HG03575 (cell line): ENCODE measurements around the gene KRTAP1-4.
"Not testable (repeated sequence)": the region's sequence is repeated elsewhere in the genome, so short reads cannot be mapped to it uniquely, and the experiment has no call there.

Experiments
- ATAC-seq: cut with Tn5 transposase; IDR thresholded peaks from one replicate; pipeline ENCODE4 v1.9.1; 2021; ENCODE audit not compliant: unreplicated experiment, insufficient number of reproducible peaks, low FRiP score; ENCODE audit errors: extremely low read depth

Gene KRTAP1-4

DNA sequence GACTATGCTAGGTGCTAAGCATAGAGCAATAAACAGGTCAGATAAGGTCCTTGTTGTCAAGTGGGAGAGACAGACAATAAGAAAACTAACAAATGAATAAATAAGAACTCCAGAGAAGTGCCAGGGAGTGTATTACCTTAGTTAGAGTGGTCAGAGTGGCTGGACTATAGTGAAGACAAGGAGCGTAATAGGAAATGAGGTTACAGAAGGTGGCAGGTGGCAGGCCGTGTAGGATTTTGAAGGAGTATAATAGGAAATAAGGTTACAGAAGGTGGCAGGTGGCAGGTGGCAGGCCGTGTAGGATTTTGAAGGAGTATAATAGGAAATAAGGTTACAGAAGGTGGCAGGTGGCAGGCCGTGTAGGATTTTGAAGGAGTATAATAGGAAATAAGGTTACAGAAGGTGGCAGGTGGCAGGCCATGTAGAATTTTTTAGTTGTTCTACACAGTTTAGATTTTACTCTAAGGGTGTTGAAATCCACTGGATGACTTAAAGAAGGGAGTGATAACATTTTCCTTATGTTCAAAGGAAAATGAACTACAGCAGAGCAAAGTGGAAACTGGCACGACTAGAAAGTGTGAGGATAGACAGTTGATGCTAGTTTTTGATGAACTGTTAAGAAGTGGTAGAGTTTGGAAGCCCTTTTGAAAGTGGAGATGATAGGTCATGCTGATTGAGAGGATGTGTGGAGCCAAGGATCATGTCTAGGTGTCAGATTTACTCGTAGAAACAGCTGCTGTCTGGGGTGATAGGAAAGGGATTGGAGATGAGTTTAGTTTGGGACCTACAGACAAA is 17.5 kb downstream of the KRTAP1-4 start:
- ATAC-seq, result no peak

DNA sequence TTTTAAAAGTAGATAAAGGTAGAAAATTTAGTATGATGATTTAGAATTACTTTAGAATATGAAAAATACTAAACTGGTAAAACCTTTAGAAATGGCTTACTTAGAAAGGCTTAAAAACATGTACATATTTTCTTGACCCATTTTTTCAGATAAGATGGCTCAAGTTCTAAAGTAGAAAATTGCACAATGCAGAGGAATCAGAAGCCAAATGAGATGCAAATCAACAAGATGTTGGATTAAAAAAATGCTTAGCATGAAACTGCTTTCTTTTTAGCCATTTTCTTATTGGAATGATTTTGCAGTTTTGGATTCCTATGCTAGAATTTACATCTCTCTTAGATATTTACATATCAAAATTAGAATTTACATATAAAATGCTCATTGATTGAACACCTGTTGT is 19.6 kb downstream of the KRTAP1-4 start:
- no peak for ATAC-seq

DNA sequence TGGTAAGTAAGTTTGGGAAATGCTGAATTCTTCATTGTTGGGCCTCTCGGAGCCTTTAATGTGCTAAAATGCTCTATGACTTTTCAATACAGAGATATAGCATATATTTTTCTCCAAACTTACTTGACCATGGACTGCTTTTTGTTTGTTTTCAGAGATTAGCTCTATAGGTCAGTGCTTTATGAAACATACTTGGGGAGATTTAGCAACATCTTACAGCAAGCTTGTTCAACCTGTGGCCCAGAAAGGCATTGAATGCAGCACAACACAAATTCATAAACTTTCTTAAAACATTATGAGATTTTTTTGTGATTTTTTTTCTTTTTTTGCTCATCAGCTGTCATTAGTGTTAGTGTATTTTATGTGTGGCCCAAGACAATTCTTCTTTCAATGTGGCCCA is 20.1 kb downstream of the KRTAP1-4 start:
- no peak for ATAC-seq

DNA sequence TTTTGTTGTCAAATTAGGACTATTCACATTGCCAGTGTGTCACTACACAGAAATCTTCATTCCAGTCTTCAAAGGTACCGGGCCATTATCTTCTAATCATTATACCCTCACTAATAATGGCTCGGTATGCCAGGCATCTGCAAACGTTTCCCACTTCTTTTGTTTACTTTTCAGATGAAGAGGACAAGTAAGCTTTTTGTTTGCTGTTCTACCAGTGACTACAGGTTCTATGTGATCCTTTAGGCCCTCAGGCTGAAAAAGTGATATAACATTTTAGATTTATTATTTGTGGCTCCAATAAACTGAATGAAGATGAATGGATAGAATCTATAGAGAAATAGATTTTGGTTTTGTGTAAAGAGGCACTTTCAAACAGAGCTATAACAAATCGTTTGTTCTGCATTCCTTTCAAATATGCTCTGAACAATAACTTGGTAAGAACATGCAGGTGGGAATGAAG is 20.7 kb downstream of the KRTAP1-4 start:
- ATAC-seq, result no peak

DNA sequence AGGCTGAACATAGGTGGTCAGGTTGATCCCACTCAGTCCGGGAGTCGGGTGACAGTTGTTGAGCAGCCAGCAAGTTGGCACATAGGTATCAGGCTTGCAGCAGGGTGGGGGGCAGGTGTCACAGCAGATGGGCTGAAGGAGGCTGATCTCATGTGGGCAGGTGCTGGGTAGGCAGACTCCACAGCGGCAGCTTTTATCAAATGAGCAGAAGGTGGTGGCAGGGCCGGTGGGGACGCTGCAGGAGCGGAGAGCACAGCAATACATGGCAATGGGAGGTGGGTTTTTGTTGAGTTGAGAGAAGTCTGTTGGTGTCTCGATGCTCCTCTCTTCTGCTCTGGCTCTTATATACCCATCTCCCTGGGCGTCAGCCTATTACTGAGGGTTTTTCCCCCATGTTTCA is 21.2 kb downstream of the KRTAP1-4 start, which contains the start of gene KRTAP3-1:
Gene KRTAP3-1 (minus strand): TSS at position 318 of the 400 bp plus-strand sequence. CDS start 54 bp downstream, at position 264.
- ATAC-seq, result no peak

DNA sequence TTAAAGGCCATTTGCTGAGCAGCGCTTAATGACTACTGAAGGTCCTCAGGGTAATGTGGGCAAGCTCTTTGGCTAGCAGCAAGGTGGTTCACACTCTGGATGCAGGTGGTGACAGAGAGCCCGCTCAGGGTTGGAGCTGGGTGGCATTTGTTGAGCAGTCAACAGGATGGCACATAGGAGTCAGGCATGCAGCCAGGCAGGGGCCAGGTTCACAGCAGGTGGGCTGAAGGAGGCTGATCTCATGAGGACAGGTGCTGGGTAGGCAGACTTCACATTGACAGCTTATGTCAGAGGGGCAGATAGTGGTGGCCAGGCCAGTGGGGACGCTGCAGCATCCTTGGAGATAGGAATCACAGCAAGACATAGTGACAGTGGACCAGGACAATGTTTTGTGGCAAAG is 25.6 kb downstream of the KRTAP1-4 start:
- no peak for ATAC-seq

DNA sequence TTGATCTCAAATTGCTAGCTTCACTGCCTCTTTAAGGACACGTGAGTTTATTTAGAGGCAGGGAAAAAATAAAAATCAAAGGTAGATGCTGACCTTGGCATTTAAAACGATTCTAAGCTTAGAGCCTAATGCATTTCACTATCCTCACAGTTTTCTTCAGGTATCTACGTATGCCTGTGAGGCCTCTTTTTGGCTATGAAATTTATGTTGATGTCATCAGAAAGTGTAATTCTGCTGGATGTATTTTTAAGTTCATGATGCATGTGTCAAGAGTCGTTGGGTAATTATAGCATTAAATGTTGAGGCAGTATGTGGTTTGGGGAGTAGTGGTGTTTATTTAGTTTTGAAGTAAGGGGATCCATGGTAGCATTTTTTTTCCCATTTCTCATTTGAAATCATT is 26.1 kb downstream of the KRTAP1-4 start:
- ATAC-seq, result no peak

DNA sequence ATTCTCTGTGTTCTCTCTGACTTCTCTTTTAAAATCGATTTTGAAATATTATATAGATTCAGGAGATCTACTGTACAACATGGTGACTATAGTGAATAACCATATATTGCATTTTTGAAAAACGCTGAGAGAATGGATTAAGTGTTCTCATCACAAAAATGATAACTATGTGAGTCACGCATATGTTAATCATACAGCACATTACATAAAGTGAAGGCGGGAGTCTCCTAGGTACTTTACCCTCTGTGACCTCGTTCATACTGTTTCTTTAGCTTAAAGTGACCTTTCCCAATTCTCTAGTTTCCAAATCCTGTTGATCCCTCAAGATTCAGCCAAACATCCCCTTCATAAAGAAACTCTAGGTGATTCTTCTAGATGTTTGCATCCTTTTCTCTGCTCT is 27.2 kb downstream of the KRTAP1-4 start:
- no peak for ATAC-seq

DNA sequence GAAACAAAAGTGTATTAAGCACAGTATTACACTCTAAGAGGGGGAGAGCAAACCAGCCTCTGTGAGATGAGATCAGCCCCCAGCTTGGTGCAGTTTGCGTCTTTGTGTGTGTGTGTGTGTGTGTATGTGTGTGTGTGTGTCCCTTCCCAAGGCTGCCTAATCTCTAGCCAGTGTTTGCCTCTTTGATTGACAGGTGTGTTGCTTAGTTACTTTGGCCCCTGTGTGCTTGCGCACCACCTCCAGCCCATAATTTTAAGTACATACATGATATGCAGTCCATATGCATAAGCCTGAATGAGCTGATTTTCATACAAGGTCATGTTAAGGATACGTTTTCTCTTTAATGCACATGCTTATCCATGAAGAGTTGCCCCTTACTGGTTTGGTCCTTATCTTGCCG is 28.2 kb downstream of the KRTAP1-4 start:
- ATAC-seq, result no peak

DNA sequence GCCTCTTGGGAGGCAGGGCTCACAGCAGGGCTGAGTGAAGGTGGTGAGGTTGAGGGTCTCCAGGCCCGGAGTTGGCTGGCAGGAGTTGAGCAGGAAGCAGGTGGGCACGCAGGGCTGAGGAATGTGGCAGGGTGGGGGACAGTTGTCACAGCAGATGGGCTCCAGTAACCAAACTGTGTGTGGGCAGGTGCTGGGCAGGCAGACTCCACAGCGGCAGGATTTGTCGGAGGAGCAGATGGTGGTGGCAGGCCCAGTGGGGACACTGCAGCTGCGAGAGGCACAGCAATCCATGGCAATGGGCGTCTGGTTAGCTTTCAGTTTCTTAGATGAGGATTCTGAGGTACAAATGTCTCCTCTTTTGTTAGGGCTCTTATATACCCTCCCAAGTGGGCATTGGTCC is 30.4 kb downstream of the KRTAP1-4 start, which contains the start of gene KRTAP3-2:
Gene KRTAP3-2 (minus strand): TSS at position 344 of the 400 bp plus-strand sequence. CDS start 53 bp downstream, at position 291.
- ATAC-seq, result not testable (repeated sequence)

DNA sequence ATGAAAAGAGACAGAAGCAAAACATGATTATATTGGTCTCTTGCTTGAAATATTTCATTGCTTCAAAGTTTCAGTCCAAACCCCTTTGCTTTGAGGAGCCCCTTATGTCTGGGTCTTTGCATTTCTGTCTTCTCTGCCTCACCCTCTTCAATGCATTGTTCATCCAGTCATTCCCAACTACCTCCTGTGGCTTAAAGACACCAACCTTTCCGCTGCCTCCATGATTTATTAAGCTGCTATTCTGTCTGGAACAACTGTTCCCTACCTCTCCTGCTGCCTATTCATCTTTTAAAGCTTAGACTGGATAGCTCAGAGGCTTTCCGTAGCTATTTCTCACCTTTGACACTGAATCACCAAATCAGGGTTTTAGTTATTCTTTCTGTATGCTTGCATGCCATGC is 32.6 kb downstream of the KRTAP1-4 start:
- no peak for ATAC-seq

DNA sequence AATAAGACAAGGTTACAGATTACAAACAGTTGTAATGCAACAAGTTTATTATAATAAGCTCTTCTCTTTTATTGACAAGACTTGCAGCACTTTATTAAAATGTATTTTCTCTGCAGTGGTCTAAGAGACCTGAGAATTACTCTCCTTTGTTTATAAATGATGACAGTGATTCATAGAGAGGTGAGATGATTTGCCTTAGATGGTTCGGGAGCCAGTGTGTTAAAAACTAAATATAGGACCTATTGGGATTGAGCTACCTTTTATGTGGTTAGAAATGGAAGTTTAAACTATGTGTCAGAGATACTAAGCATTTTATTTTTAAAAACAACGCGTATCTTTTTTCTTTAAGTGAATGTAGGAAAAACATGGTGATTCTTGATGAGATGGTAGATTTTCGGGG is 33.2 kb downstream of the KRTAP1-4 start:
- ATAC-seq, result no peak

DNA sequence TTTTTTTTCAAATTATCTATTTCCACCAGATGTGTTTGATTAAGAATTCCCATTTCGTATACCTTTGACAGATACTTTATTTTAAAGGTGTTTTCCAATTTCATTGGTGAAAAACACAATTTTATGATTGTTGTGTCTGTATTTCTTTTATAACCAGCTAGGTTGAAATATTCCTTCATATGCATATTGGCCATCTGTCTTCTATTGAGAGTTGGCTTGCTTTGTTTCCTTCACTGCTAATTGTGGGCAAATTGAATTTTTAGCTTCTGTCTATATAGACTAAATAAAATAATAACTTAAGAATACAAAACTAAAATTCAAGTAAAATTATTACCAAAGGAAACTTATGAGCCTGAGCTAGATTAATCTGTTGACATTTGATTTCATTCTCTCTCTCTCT is 34.9 kb downstream of the KRTAP1-4 start:
- no peak for ATAC-seq

DNA sequence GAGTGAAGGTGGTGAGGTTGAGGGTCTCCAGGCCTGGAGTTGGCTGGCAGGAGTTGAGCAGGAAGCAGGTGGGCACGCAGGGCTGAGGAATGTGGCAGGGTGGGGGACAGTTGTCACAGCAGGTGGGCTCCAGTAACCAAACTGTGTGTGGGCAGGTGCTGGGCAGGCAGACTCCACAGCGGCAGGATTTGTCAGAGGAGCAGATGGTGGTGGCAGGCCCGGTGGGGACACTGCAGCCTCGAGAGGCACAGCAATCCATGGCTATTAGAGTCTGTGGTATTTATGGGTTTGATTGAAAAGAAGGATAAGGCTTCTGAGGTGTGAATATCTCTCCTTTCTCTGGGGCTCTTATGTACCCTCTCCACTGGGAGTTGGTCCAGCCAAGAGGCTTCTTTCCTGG is 36.2 kb downstream of the KRTAP1-4 start, which contains the start of gene KRTAP3-3:
Gene KRTAP3-3 (minus strand): TSS at position 326 of the 400 bp plus-strand sequence. CDS start 67 bp downstream, at position 259.
- ATAC-seq, result no peak

DNA sequence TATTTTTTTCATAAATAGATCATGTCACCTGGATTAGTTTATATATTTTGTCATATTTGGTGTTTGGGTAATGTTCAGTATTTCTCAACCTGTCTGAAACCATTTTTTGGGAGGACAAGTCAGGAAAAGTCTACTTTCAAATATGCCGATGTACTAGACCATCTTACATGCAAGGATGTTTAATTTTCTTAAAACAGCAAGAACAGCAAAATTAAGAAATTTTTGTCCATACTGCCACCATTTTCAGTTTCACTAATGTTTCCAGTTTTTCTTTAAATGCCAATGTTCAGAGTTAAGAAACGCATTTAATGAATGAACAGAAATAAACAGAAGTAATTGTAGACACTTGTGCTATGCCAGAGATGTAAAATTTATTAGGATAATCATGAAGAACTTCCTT is 36.9 kb downstream of the KRTAP1-4 start:
- ATAC-seq, result no peak

DNA sequence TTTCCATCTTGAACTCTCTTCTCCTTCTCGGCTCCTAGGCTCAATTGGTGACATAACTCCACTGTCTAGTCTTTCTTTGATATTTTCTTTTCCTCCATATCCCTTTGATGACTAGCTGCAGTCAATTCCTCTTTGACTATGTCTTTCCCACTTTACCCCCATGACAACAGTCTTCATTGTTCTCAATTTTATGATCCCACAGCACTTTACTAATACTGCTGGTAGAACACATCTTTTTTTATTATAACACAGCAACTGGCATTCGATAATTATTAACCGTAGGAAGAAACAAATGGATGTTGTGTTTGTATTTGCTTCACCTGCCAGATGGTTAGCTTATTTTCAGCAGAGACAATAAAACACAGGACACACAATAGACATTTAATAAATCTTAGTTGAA is 37.3 kb downstream of the KRTAP1-4 start:
- ATAC-seq, result no peak

DNA sequence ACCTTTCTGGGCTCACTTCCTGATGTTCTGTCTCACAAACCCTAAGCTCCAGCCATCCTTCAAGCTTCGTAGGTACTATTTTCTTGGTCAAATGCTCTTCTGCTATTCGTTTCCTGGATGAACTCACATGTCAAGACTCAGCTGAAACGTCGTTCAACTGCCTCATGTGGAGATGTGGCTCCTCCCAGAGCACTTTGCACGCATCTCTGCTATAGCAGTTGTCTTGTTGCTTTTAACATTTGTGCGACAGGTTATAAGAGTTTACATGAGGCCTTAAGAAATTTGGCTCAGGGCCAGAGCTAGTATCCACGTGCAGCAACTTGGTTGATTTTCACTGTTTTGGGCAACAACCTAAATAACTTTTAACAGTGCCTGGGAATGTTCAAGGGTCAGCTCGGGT is 43.1 kb downstream of the KRTAP1-4 start:
- ATAC-seq, result no peak

DNA sequence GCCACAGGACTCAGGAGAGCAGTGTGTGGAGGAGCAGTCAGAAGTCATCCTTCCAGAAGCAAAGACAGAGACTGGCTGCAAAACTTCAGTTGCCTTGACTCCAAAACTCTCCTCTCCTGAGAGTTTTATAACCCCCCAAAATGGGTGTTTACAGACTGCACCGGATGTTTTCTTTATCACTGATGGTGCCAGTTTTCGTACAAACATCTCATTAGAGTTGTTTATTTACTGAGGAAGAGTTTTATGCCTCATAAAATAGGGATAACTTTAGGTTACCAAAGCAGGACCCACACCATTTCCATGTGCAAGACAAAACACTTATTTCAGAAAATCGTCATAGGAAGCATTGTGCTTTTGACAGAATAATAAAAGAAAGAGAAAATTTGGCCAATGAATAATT is 45.8 kb downstream of the KRTAP1-4 start, which contains the start of gene KRT40:
Gene KRT40 (minus strand): TSS at position 101 of the 400 bp plus-strand sequence. CDS start 53 bp downstream, at position 48.
- no peak for ATAC-seq

DNA sequence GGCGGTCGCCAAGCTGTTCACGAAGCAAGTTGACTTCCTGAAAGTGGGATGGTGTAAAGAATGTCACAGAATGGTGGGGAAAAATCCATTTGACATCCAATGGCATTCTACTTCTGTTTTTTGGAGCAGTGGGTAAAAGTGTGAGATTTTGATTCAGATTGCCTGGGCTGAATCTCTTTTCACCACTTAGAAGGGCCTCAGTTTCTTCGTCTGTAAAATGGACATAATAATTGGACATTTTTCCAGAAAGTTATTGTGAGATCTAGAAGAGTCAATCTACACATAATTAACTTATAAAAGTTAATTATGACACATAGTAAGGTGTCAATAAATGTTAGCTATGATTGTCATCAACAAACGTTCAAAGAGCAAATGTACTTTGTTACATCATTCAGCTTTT is 48.9 kb downstream of the KRTAP1-4 start:
- no peak for ATAC-seq

DNA sequence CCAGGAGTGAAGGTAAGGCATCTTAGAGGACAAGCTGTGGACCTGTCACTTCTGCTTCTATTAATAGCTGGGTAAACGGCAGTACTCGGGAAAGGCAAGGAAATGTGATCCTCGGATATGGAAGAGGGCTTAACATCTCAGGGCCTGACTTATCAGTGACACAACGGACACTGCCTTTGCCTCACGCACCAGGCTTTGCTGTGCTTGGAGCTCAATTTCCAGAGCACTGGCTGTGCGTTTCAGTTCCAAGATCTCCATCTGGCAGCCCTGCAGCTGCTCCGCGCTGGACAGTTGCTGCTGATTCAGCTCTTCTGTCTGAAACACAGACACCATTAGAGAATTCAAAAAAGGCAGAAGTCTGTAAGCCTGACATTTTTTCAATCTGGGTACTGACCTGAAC is 49.4 kb downstream of the KRTAP1-4 start:
- no peak for ATAC-seq
